DMS153 treated with DMSO at 0.1 percent for 48 hours (cell line): ENCODE results near the gene SLC7A1.
"Not testable (repeated sequence)": the region's sequence is repeated elsewhere in the genome, so short reads cannot be mapped to it uniquely, and the experiment has no call there.

ENCODE experiments used
- DNase-seq: peaks from one replicate; lab custom pipeline; 2025; ENCODE audit not compliant: unreplicated experiment; lab: John Stamatoyannopoulos, UW

SLC7A1 gene

DNA sequence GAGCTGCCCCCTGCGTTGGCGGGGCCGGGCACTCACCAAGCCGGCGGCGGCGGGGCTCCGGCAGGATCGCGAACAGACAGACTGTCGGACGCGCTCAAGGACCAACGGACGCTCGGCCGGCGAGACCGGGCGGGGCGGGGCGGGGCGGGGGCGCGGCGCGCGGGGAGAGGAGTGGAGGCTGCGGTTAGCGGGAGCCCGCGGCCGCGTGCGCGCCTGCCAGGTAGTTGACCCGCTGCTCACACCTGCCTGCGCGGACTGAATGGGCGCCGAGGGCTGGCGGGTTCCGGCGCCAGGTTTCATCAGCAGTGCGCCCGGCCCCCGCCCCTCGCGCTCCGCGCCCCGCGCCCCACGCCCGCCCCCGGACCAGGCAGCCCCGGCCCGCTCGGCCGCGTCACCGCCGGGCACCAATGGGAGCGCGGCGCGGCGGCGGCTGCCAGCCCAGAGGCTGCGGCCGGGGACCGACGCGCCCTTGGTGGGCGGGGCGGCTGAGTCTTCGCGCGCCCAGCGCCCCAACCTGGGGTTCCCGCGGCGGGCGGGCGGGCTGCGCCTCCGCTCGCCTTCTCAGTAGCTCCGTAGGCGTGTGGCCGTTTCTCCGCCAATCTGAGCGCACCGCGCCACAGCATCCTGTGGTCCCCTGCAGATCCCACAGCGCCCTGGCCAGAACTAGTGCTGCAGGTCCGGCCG is at the start of gene SLC7A1:
TSS of gene SLC7A1 (minus strand) at position 309 of the 684 bp plus-strand sequence. CDS start 59,500 bp downstream, outside the sequence.
- DNase-seq, result peak; percentile 80

GRCh38 chr13:29640665-29641064 is 45.2 kb upstream of the SLC7A1 start:
- no peak for DNase-seq

- DNase-seq, result not testable (repeated sequence)
These were observed 41.3 kb upstream of the SLC7A1 start for GRCh38 chr13:29636831-29637230.

DNA sequence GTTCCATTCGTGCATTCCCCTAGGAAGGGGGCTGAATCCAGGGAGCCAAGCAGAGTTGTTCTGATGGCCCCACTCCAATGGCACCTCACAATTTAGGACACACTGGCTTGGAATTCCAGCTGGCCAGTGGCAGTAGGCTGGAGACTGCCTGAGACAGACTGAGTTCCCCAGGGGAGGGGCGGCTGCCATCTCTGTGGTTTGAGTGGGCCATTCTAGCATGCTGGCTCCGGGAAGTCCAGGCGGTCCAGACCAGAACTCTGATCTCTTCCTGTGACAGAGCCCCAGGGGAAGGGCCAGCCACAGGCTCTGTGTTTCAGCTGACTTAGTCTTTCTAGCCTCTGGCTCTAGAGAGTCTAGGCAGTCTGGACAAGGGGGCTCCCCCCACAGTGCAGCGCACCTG is 29.5 kb upstream of the SLC7A1 start:
- no peak for DNase-seq

GRCh38 chr13:29621841-29622240 is 26.4 kb upstream of the SLC7A1 start:
- DNase-seq, result no peak

- no peak for DNase-seq
These were observed 25.7 kb upstream of the SLC7A1 start for GRCh38 chr13:29621051-29621800.

- no peak for DNase-seq
These were observed 24.5 kb upstream of the SLC7A1 start for GRCh38 chr13:29619995-29620394.

DNA sequence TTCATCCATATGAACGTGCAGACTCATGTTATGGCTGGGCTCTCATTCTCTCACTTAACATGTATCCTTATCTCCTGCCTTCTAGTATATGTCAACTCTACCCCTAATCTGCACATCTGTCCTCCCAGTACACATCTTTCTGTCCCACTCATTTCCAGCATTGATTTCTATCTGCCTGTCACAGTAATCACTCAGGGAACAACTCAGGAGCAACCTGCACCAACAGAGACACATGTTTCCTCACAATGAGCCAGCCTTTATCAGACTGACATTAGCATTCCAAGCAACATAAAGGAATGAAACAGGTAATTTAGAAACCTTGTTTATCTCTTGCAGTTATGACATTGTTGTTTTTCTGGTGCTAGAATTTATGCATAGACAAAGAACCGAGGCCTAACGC is 17.6 kb upstream of the SLC7A1 start:
- no peak for DNase-seq

DNA sequence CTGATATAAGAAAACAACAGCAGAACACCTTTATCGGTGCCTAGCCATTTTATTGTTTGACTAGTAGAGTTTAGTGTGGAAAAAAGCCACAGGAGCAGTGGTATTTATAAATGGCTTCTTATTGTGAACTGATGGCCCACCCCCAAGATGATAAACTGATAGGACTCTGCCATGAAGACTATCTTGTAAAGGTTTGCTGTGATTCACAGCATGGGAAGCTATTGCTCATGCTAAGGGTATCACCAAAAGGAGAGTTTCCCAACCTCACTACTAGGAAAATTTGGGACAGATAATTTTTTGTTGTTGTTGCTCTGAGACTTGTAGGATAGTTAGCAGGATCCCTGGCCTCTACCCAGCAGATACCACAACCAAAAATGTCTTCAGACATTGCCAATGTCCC is 12.0 kb upstream of the SLC7A1 start:
- DNase-seq, result no peak

- no peak for DNase-seq
These were observed 10.5 kb upstream of the SLC7A1 start for GRCh38 chr13:29605860-29606526.

DNA sequence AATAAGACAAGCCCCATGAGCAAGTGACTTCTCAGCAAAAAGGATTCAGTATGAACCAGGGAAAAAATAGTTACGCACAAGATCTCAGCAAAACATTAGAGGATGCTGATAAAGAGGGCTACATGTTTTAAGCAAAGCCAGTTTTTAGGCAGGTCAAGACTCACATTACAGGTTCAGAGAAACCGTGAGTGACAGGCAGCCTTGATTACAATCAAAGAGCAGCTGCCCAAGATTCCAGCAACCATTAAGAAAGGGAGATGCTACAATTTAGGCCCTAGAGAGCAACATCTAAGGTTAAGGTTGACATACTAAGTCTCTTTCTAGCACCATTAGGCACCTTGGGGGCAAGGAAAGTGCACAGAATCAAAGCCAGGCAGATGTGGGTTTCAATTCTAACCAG is 2.8 kb upstream of the SLC7A1 start:
- no peak for DNase-seq

- DNase-seq, result no peak
These were observed 2.2 kb upstream of the SLC7A1 start for GRCh38 chr13:29597706-29598105.

GRCh38 chr13:29597246-29597645 is 1.8 kb upstream of the SLC7A1 start:
- DNase-seq, result no peak

DNA sequence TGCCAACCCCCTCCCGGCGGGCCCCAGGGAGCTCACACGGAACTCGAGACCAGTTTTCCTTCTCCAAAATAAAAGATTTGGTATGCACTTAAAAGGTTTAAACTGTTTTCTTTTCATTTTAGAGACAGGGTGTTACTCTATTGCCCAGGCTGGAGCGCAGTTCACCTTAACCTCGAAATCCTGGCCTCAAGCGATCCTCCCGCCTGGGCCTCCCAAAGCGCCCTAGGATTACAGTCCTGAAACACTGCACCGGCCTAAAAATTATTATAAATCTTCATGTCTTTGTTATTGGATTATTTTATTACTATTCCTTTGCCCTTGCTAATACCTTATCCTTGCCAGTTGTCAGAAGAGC is 553 bp upstream of the SLC7A1 start:
- no peak for DNase-seq

- no peak for DNase-seq
These were observed 643 bp downstream of the SLC7A1 start for GRCh38 chr13:29594710-29595379.

GRCh38 chr13:29594303-29594709 is 1.2 kb downstream of the SLC7A1 start:
- DNase-seq, result peak; percentile 28

DNA sequence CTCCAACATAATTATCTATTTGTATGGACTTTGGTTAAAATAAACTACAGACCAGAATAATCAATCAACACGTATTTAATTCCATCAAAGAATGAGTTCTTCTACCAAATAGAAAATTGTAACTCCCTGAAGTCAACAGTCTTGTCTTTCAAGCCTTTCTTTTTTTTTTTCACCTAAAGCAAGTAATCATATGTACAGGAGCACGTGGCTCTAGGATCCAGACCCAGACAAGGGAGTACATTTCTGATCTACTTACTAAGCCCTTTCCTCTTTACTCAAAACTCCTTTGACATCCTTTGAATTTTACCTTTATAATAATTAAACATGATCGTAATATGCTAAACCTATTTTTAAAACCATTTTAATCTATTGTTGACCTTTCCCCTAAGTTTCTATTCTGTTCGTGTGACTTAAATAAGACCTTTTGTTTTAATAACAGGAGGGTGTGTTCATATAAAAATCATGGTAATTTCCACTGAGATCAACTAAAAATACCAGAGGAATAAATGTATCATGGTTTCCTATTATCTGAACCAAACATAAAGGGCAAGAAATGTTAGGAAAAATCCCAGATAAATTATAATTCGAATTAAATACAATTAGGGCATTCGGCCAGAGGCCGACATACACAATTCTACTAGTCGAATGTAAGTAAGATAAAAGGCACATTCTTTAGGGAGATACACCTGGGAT is 1.7 kb downstream of the SLC7A1 start:
- no peak for DNase-seq

- DNase-seq, result no peak
These were observed 4.2 kb downstream of the SLC7A1 start for GRCh38 chr13:29591310-29591709.

DNA sequence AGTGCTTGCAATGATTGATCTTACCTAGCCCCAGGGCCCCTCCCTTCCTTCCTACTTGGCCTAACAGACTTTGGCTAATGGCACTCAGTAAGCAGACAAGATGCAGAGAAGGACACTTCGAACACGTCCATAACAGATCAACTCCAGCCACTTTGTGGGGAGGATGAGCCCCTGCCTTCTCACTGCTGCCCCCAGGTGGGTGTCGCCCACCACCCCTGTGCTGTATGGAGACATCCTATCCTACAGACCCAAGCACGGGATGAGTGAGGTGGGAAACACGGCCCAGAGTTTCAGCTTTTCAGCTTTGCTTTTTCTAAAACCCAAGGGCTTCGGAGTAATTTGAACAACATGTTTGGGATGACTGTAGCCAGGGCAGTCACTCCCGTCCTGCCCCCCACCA is 5.5 kb downstream of the SLC7A1 start:
- no peak for DNase-seq

DNA sequence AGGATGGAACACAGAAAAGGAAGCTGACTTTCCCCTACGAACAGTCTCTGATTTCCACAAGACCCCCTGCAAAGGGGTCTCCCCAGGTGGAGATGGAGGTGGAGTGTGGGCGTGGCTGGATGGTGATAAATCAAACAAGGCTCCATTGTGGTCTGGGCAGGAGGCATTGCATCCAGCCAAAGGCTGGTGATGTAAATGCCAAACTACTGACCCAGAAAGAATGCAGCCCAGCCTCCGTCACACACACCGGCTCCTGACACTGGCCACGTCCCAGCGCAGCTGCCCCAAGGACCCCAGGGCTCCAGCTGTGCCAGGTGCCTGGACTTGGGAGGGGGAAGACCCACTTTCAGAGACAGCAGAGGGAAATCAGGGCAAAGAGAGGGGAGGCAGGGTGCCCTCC is 6.3 kb downstream of the SLC7A1 start:
- DNase-seq, result no peak

GRCh38 chr13:29587645-29588044 is 7.8 kb downstream of the SLC7A1 start:
- DNase-seq, result no peak
